ENCODE data around the gene FUT3.

The FUT3 gene

GRCh38 chr19:5824751-5825150, 26.5 kb downstream of the FUT3 start:
- no peak overlapping the region for H3K9ac ChIP-seq (ENCODE audit: low read depth, low read length, poor library complexity, severe bottlenecking)
- TF ChIP-seq CTCF (conservative IDR thresholded peaks at IDR 0.05; ENCODE audit: low read length) (no peak), EZH2phosphoT487 (IDR thresholded peaks at IDR 0.05; ENCODE audit: borderline replicate concordance) (no peak)
- H3K79me2 ChIP-seq (ENCODE audit: insufficient read depth, low read length) = no peaks in the 10 kb centered on the region
- H2AFZ ChIP-seq (ENCODE audit: low read length) = no peak overlapping the region
- no peaks in the 10 kb centered on the region for H4K20me1 ChIP-seq (ENCODE audit: insufficient read depth, low read length, poor library complexity, severe bottlenecking)
- no peaks in the 10 kb centered on the region for H3K36me3 ChIP-seq (ENCODE audit: insufficient read depth, low read length)
- H3K4me2 ChIP-seq (ENCODE audit: low read depth, low read length, poor library complexity, severe bottlenecking) = no peak overlapping the region
- no peaks in the 10 kb centered on the region for H3F3A ChIP-seq (ENCODE audit: low read depth)
- H3K4me1 ChIP-seq (ENCODE audit: insufficient read depth, low read length, poor library complexity, severe bottlenecking) = peaks cover 10% of the 10 kb centered on the region
- no peaks in the 10 kb centered on the region for H3K27me3 ChIP-seq (ENCODE audit: insufficient read depth, low read length, poor library complexity, severe bottlenecking)
- H3K4me3 ChIP-seq (ENCODE audit: low read length, poor library complexity, severe bottlenecking) = no peak overlapping the region
- no peaks in the 10 kb centered on the region for H3K9me2 ChIP-seq (replicated peaks; ENCODE audit: low read depth, low read length)
- H3K9me3 ChIP-seq (ENCODE audit: insufficient read depth, low read depth, low read length) = no peaks in the 10 kb centered on the region

GRCh38 chr19:5823579-5824281, 27.5 kb downstream of the FUT3 start:
- Histone ChIP-seq H3K9ac (ENCODE audit: low read depth, low read length, poor library complexity, severe bottlenecking) (no peak overlapping the region), H3K79me2 (ENCODE audit: insufficient read depth, low read length) (no peaks in the 10 kb centered on the region), H3F3A (ENCODE audit: low read depth) (no peaks in the 10 kb centered on the region), H3K9me3 (ENCODE audit: insufficient read depth, low read depth, low read length) (no peaks in the 10 kb centered on the region), H3K36me3 (ENCODE audit: insufficient read depth, low read length) (no peaks in the 10 kb centered on the region), H3K27me3 (ENCODE audit: insufficient read depth, low read length, poor library complexity, severe bottlenecking) (no peaks in the 10 kb centered on the region), H3K4me1 (ENCODE audit: insufficient read depth, low read length, poor library complexity, severe bottlenecking) (peaks cover 10% of the 10 kb centered on the region), H3K4me2 (ENCODE audit: low read depth, low read length, poor library complexity, severe bottlenecking) (no peak overlapping the region), H3K9me2 (replicated peaks; ENCODE audit: low read depth, low read length) (no peaks in the 10 kb centered on the region), H2AFZ (ENCODE audit: low read length) (no peak overlapping the region), H3K4me3 (ENCODE audit: low read length, poor library complexity, severe bottlenecking) (no peak overlapping the region), H4K20me1 (ENCODE audit: insufficient read depth, low read length, poor library complexity, severe bottlenecking) (no peaks in the 10 kb centered on the region)
- TF ChIP-seq CTCF (conservative IDR thresholded peaks at IDR 0.05; ENCODE audit: low read length) = peak; percentile 46
- no peak for TF ChIP-seq EZH2phosphoT487 (IDR thresholded peaks at IDR 0.05; ENCODE audit: borderline replicate concordance)

GRCh38 chr19:5822181-5822844, 28.9 kb downstream of the FUT3 start:
- H3K4me1 ChIP-seq (ENCODE audit: insufficient read depth, low read length, poor library complexity, severe bottlenecking) = peaks cover 10% of the 10 kb centered on the region
- no peaks in the 10 kb centered on the region for H3F3A ChIP-seq (ENCODE audit: low read depth)
- H3K9me2 ChIP-seq (replicated peaks; ENCODE audit: low read depth, low read length) = no peaks in the 10 kb centered on the region
- H2AFZ ChIP-seq (ENCODE audit: low read length) = no peak overlapping the region
- H3K4me2 ChIP-seq (ENCODE audit: low read depth, low read length, poor library complexity, severe bottlenecking) = no peak overlapping the region
- H3K79me2 ChIP-seq (ENCODE audit: insufficient read depth, low read length) = no peaks in the 10 kb centered on the region
- H3K27me3 ChIP-seq (ENCODE audit: insufficient read depth, low read length, poor library complexity, severe bottlenecking) = no peaks in the 10 kb centered on the region
- H3K36me3 ChIP-seq (ENCODE audit: insufficient read depth, low read length) = no peaks in the 10 kb centered on the region
- TF ChIP-seq EZH2phosphoT487 (IDR thresholded peaks at IDR 0.05; ENCODE audit: borderline replicate concordance) (no peak), CTCF (conservative IDR thresholded peaks at IDR 0.05; ENCODE audit: low read length) (no peak)
- H4K20me1 ChIP-seq (ENCODE audit: insufficient read depth, low read length, poor library complexity, severe bottlenecking) = no peaks in the 10 kb centered on the region
- H3K9ac ChIP-seq (ENCODE audit: low read depth, low read length, poor library complexity, severe bottlenecking) = no peak overlapping the region
- H3K9me3 ChIP-seq (ENCODE audit: insufficient read depth, low read depth, low read length) = no peaks in the 10 kb centered on the region
- no peak overlapping the region for H3K4me3 ChIP-seq (ENCODE audit: low read length, poor library complexity, severe bottlenecking)
